Metanephros (tissue), 2 donors: Measurements from ENCODE around the gene LAMP2. TPM values are rescaled to one million over a fixed set of nuclear protein-coding genes. Genes with fewer than 3 reads are reported as not detected.

Experiments used
- small RNA-seq: library from RNA; depleted of rRNA; stranded (forward); fragments of <200 nt; gene quantifications from one replicate; pipeline ENCODE3, GENCODE V24; 2014; ENCODE audit warnings: low replicate concordance
- total RNA-seq: library from RNA; depleted of rRNA; stranded (reverse); fragments of >200 nt; gene quantifications from one replicate; pipeline ENCODE4 v1.2.3, GENCODE V29; 2014

LAMP2 gene
- total RNA-seq, result 121 TPM

GRCh38 chrX:120468825-120469525, at the start of gene LAMP2:
TSS of gene LAMP2 (minus strand) at chrX:120469296. CDS start at chrX:120469169, 127 bp downstream.

Small RNAs within 50 kb of the gene (small RNA-seq; reads per million reads assigned to genes)
- gene RNU7-37P, result not detected

Other genes starting within 250 kb of the LAMP2 start
- gene ZBTB33, start 218.5 kb downstream of the LAMP2 start, total RNA-seq, result 16.7 TPM
- gene TMEM255A, start 157.8 kb downstream of the LAMP2 start, total RNA-seq, result 0.88 TPM
- 31.2 TPM for gene ATP1B4, start 107.2 kb downstream of the LAMP2 start, total RNA-seq
- gene CUL4B, start 91.7 kb upstream of the LAMP2 start, total RNA-seq, result 37.8 TPM
- 19.9 TPM for gene MCTS1, start 134.8 kb upstream of the LAMP2 start, total RNA-seq
- 17.7 TPM for gene C1GALT1C1, start 160.8 kb upstream of the LAMP2 start, total RNA-seq